Measurements from ENCODE around the gene BCAS3. TPM values are rescaled to one million over a fixed set of nuclear protein-coding genes. Genes with fewer than 3 reads are reported as not detected.

The BCAS3 gene
- total RNA-seq, 2 experiments from 2014 or later = 20.1 to 31.8 TPM

- H3K4me1 Mint-ChIP-seq (ENCODE audit: low read depth) = no peaks in the 10 kb centered on the region
- POLR2A ChIA-PET = no interaction called here
- no peak for ATAC-seq (ENCODE audit: poor library complexity)
Observed at GRCh38 chr17:60749708-60750107, 72.1 kb downstream of the BCAS3 start.

DNA sequence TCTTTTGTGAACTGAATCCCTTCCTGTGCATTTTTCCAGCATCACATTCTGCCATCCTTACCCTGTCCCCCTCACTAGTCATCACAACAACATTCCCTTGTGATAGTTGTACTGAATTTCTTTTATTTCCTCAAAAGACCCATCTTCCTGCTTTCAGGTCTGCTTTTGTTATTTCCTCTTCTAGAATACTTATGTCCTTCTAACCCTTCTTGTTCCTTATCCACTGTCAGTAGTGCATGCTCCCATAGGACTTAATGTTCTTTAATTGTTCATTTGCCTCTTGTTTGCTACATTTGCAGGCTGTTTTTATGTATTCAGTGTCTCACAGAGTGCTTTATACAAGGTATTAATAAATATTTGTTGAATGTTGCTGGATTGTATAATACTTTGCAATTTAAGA, 73.0 kb downstream of the BCAS3 start:
- no peak overlapping the region for H3K27ac ChIP-seq (ENCODE audit: low read depth in 1 of 2, low read length in 2 of 2)
- no peaks in the 10 kb centered on the region for H3K4me1 ChIP-seq (ENCODE audit: insufficient read depth, low read length)
- peaks cover 4% of the 10 kb centered on the region for H3K36me3 ChIP-seq (ENCODE audit: insufficient read depth, low read length)
- Mint-ChIP-seq H3K27ac (no peak overlapping the region), H3K4me1 (ENCODE audit: low read depth) (no peaks in the 10 kb centered on the region), H3K9me3 (peaks cover 6% of the 10 kb centered on the region), H3K4me3 (no peak overlapping the region), H3K27me3 (no peaks in the 10 kb centered on the region), H3K36me3 (ENCODE audit: low read depth) (peaks cover 36% of the 10 kb centered on the region)
- no peak overlapping the region for H3K4me3 ChIP-seq (ENCODE audit: low read length)
- intact Hi-C loops (cut with DNase I, micrococcal nuclease) = no loop called here
- ChIA-PET CTCF (no interaction called here), POLR2A (no interaction called here)
- no peaks in the 10 kb centered on the region for H3K27me3 ChIP-seq (ENCODE audit: control insufficient read depth in 1 of 2, insufficient read depth in 2 of 2, low read length in 2 of 2)
- no peak for DNase-seq
- no peak for ATAC-seq (ENCODE audit: poor library complexity)
- TF ChIP-seq, protein P1, sequence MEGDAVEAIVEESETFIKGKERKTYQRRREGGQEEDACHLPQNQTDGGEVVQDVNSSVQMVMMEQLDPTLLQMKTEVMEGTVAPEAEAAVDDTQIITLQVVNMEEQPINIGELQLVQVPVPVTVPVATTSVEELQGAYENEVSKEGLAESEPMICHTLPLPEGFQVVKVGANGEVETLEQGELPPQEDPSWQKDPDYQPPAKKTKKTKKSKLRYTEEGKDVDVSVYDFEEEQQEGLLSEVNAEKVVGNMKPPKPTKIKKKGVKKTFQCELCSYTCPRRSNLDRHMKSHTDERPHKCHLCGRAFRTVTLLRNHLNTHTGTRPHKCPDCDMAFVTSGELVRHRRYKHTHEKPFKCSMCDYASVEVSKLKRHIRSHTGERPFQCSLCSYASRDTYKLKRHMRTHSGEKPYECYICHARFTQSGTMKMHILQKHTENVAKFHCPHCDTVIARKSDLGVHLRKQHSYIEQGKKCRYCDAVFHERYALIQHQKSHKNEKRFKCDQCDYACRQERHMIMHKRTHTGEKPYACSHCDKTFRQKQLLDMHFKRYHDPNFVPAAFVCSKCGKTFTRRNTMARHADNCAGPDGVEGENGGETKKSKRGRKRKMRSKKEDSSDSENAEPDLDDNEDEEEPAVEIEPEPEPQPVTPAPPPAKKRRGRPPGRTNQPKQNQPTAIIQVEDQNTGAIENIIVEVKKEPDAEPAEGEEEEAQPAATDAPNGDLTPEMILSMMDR (IDR thresholded peaks at IDR 0.05) = no peak
- H3K9me3 ChIP-seq (ENCODE audit: control insufficient read depth in 1 of 2, insufficient read depth in 1 of 2, low read length in 2 of 2) = no peaks in the 10 kb centered on the region

More at GRCh38 chr17:60749708-60750107, 72.1 kb downstream of the BCAS3 start:
- H3K36me3 ChIP-seq (ENCODE audit: insufficient read depth, low read length) = peaks cover 4% of the 10 kb centered on the region
- no peaks in the 10 kb centered on the region for H3K9me3 ChIP-seq (ENCODE audit: control insufficient read depth in 1 of 2, insufficient read depth in 1 of 2, low read length in 2 of 2)
- no peaks in the 10 kb centered on the region for H3K27me3 Mint-ChIP-seq
- H3K9me3 Mint-ChIP-seq = peaks cover 6% of the 10 kb centered on the region
- DNase-seq = no peak
- intact Hi-C loops (cut with DNase I, micrococcal nuclease) = no loop called here
- CTCF ChIA-PET = no interaction called here
- H3K4me3 Mint-ChIP-seq = no peak overlapping the region
- no peaks in the 10 kb centered on the region for H3K27me3 ChIP-seq (ENCODE audit: control insufficient read depth in 1 of 2, insufficient read depth in 2 of 2, low read length in 2 of 2)
- H3K27ac Mint-ChIP-seq = no peak overlapping the region
- no peak overlapping the region for H3K27ac ChIP-seq (ENCODE audit: low read depth in 1 of 2, low read length in 2 of 2)
- no peaks in the 10 kb centered on the region for H3K4me1 ChIP-seq (ENCODE audit: insufficient read depth, low read length)
- H3K36me3 Mint-ChIP-seq (ENCODE audit: low read depth) = peaks cover 36% of the 10 kb centered on the region
- H3K4me3 ChIP-seq (ENCODE audit: low read length) = no peak overlapping the region
- TF ChIP-seq, protein P1 (IDR thresholded peaks at IDR 0.05) = no peak

DNA sequence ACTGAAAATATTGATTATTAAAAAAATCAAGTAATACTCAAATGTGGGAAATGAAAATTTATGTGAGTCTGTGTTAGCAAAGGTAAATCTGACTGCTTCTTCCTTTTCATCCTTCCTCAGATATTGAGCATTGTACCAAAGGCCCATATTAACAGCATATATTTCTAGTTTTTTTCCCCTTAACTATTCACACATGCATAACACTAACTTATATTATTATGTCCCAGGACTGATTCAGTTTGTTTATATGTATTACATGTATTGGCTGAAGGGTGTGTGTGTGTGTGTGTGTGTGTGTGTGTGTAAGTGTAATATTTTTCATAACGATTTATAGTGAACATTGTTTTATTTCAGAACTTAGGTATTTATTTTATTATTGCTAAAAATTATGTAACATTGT, 74.2 kb downstream of the BCAS3 start:
- ChIA-PET POLR2A (no interaction called here), CTCF (no interaction called here)
- TF ChIP-seq, protein P1 (IDR thresholded peaks at IDR 0.05) = no peak
- Histone ChIP-seq H3K27me3 (ENCODE audit: control insufficient read depth in 1 of 2, insufficient read depth in 2 of 2, low read length in 2 of 2) (no peaks in the 10 kb centered on the region), H3K4me1 (ENCODE audit: insufficient read depth, low read length) (no peaks in the 10 kb centered on the region), H3K4me3 (ENCODE audit: low read length) (no peak overlapping the region), H3K9me3 (ENCODE audit: control insufficient read depth in 1 of 2, insufficient read depth in 1 of 2, low read length in 2 of 2) (no peaks in the 10 kb centered on the region), H3K27ac (ENCODE audit: low read depth in 1 of 2, low read length in 2 of 2) (no peak overlapping the region), H3K36me3 (ENCODE audit: insufficient read depth, low read length) (peaks cover 4% of the 10 kb centered on the region)
- ATAC-seq (ENCODE audit: poor library complexity) = no peak
- Mint-ChIP-seq H3K9me3 (peaks cover 6% of the 10 kb centered on the region), H3K27ac (no peak overlapping the region), H3K27me3 (no peaks in the 10 kb centered on the region), H3K4me3 (no peak overlapping the region), H3K36me3 (ENCODE audit: low read depth) (peaks cover 36% of the 10 kb centered on the region), H3K4me1 (ENCODE audit: low read depth) (no peaks in the 10 kb centered on the region)
- DNase-seq = no peak
- intact Hi-C loops (cut with DNase I, micrococcal nuclease) = no loop called here
